GM13977 (cell line): ENCODE results near the gene SMIM14.
"Not testable (repeated sequence)": the region's sequence is repeated elsewhere in the genome, so short reads cannot be mapped to it uniquely, and the experiment has no call there.

ENCODE experiments used
- DNase-seq: peaks from one replicate; pipeline ENCODE4 v3.0.0; 2012; ENCODE audit warnings: low spot score
- CTCF ChIP-seq: IDR thresholded peaks from 2 replicates; pipeline ENCODE4 v1.5.1; 2012; ENCODE audit warnings: mild to moderate bottlenecking, control low read depth; ENCODE audit not compliant: insufficient read depth; ENCODE audit errors: extremely low read depth, missing control alignments
- in situ Hi-C: fragments of 300-500 bp; cut with MboI; formaldehyde crosslinking; loops from one replicate; pipeline ENCODE4 v1.12.0; 2022; ENCODE audit warnings: low sequenced_read_pairs, low pct_unique_long_range_greater_than_20kb, mixed read lengths, inconsistent platforms; ENCODE audit not compliant: unreplicated experiment

SMIM14 gene

GRCh38 chr4:39541987-39542610 is 96.6 kb downstream of the SMIM14 start:
- in situ Hi-C loops, result no loop called here
- no peak for DNase-seq
- TF ChIP-seq CTCF, result no peak

GRCh38 chr4:39539089-39539611 is 99.5 kb downstream of the SMIM14 start:
- in situ Hi-C loops, result no loop called here
- DNase-seq, result no peak
- TF ChIP-seq CTCF, result no peak

- DNase-seq, result no peak
- TF ChIP-seq CTCF, result no peak
- in situ Hi-C loops, result no loop called here
Observed at GRCh38 chr4:39533541-39533940, 105.1 kb downstream of the SMIM14 start.

- DNase-seq, in situ Hi-C loops: not testable (repeated sequence)
Observed at GRCh38 chr4:39532237-39532636, 106.4 kb downstream of the SMIM14 start.

- TF ChIP-seq CTCF, result no peak
- in situ Hi-C loops, result no loop called here
Observed at GRCh38 chr4:39530682-39531081, 108.0 kb downstream of the SMIM14 start.

GRCh38 chr4:39529534-39529933 is 109.1 kb downstream of the SMIM14 start:
- TF ChIP-seq CTCF, result no peak
- no peak for DNase-seq
- in situ Hi-C loops, result no loop called here

More at GRCh38 chr4:39530682-39531081, 108.0 kb downstream of the SMIM14 start:
- no peak for DNase-seq

GRCh38 chr4:39528061-39528465 is 110.6 kb downstream of the SMIM14 start:
- DNase-seq, result no peak
- in situ Hi-C loops, result no loop called here
- TF ChIP-seq CTCF, result no peak
